H9 (cell line): Measurements from ENCODE around the gene PGA4. TPM values are rescaled to one million over a fixed set of nuclear protein-coding genes. Genes with fewer than 3 reads are reported as not detected.
"Not testable (repeated sequence)": the region's sequence is repeated elsewhere in the genome, so short reads cannot be mapped to it uniquely, and the experiment has no call there.

Source experiments
- DNase-seq: peaks from one replicate; pipeline ENCODE4 v3.0.0-alpha.2; 2017
- H2AFZ ChIP-seq: one replicate; pipeline ENCODE4 v1.6.1; 2013; ENCODE audit warnings: mild to moderate bottlenecking, low read length, control low read depth, moderate library complexity
- H2AK5ac ChIP-seq: 2 replicates; pipeline ENCODE4 v1.6.1; 2013; ENCODE audit warnings: low read length, control low read depth, mixed read lengths; ENCODE audit not compliant: insufficient read length
- H2BK120ac ChIP-seq: one replicate; pipeline ENCODE4 v1.6.1; 2013; ENCODE audit warnings: low read depth, mild to moderate bottlenecking, low read length, control low read depth, inconsistent platforms; ENCODE audit not compliant: poor library complexity, severe bottlenecking
- H2BK12ac ChIP-seq: 2 replicates; pipeline ENCODE4 v1.6.1; 2013; ENCODE audit warnings: low read length, control low read depth, mixed read lengths, low read depth; ENCODE audit not compliant: insufficient read length
- H2BK15ac ChIP-seq: 2 replicates; pipeline ENCODE4 v1.6.1; 2013; ENCODE audit warnings: low read depth, low read length, control low read depth
- H2BK20ac ChIP-seq: one replicate; pipeline ENCODE4 v1.6.1; 2013; ENCODE audit warnings: low read depth, mild to moderate bottlenecking, low read length, control low read depth, inconsistent platforms; ENCODE audit not compliant: poor library complexity, severe bottlenecking
- H2BK5ac ChIP-seq: 2 replicates; pipeline ENCODE4 v1.6.1; 2013; ENCODE audit warnings: low read length, control low read depth, mixed read lengths; ENCODE audit not compliant: insufficient read length
- H3K14ac ChIP-seq: 2 replicates; pipeline ENCODE4 v1.6.1; 2013; ENCODE audit warnings: low read length, control low read depth; ENCODE audit not compliant: insufficient read depth
- H3K18ac ChIP-seq: 2 replicates; pipeline ENCODE4 v1.6.1; 2013; ENCODE audit warnings: low read depth, mild to moderate bottlenecking, mixed read lengths, low read length, control low read depth; ENCODE audit not compliant: insufficient read length
- H3K23ac ChIP-seq: 2 replicates; pipeline ENCODE4 v1.6.1; 2013; ENCODE audit warnings: low read length, control low read depth, mixed read lengths, low read depth; ENCODE audit not compliant: insufficient read length
- H3K23me2 ChIP-seq: 2 replicates; pipeline ENCODE4 v1.6.1; 2013; ENCODE audit warnings: low read depth, mild to moderate bottlenecking, mixed read lengths, low read length, control low read depth; ENCODE audit not compliant: insufficient read length, poor library complexity, severe bottlenecking
- H3K27ac ChIP-seq: 2 replicates; pipeline ENCODE4 v1.5.1; 2013; ENCODE audit warnings: low read length, control low read depth, mixed read lengths, low read depth; ENCODE audit not compliant: insufficient read length
- H3K27me3 ChIP-seq: 2 replicates; pipeline ENCODE4 v1.6.1; 2013; ENCODE audit warnings: low read length, control low read depth, inconsistent platforms; ENCODE audit not compliant: insufficient read depth
- H3K4ac ChIP-seq: 2 replicates; pipeline ENCODE4 v1.6.1; 2013; ENCODE audit warnings: low read depth, mild to moderate bottlenecking, control low read depth, inconsistent platforms, low read length, moderate library complexity
- H3K4me1 ChIP-seq: 2 replicates; pipeline ENCODE4 v1.6.1; 2013; ENCODE audit warnings: low read length, control low read depth, inconsistent platforms; ENCODE audit not compliant: insufficient read depth
- H3K4me2 ChIP-seq: 2 replicates; pipeline ENCODE4 v1.6.1; 2013; ENCODE audit warnings: low read length, control low read depth, mixed read lengths; ENCODE audit not compliant: insufficient read length, insufficient read depth
- H3K56ac ChIP-seq: 2 replicates; pipeline ENCODE4 v1.6.1; 2013; ENCODE audit warnings: low read depth, mild to moderate bottlenecking, mixed read lengths, low read length, control low read depth; ENCODE audit not compliant: insufficient read length
- H3K79me1 ChIP-seq: 2 replicates; pipeline ENCODE4 v1.6.1; 2013; ENCODE audit warnings: low read depth, mild to moderate bottlenecking, moderate library complexity, low read length, control low read depth, inconsistent platforms; ENCODE audit not compliant: insufficient read depth, poor library complexity, severe bottlenecking
- H3K79me2 ChIP-seq: 2 replicates; pipeline ENCODE4 v1.6.1; 2013; ENCODE audit warnings: low read length, control low read depth, inconsistent platforms; ENCODE audit not compliant: insufficient read depth
- H3K9ac ChIP-seq: 2 replicates; pipeline ENCODE4 v1.6.1; 2013; ENCODE audit warnings: low read length, control low read depth, mixed read lengths; ENCODE audit not compliant: insufficient read length; ENCODE audit errors: extremely low read depth
- H3K9me3 ChIP-seq: one replicate; pipeline ENCODE4 v1.6.1; 2013; ENCODE audit warnings: low read depth, low read length, inconsistent platforms; ENCODE audit not compliant: control insufficient read depth
- H3T11ph ChIP-seq: one replicate; pipeline ENCODE4 v1.6.1; 2013; ENCODE audit warnings: mild to moderate bottlenecking, low read length, control low read depth, inconsistent platforms
- H4K20me1 ChIP-seq: one replicate; pipeline ENCODE4 v1.6.1; 2013; ENCODE audit not compliant: control insufficient read depth, insufficient read length, insufficient read depth
- H4K5ac ChIP-seq: 2 replicates; pipeline ENCODE4 v1.6.1; 2013; ENCODE audit warnings: low read depth, mild to moderate bottlenecking, mixed read lengths, low read length, control low read depth; ENCODE audit not compliant: insufficient read length
- H4K8ac ChIP-seq: replicated peaks from 2 replicates; pipeline ENCODE4 v1.6.1; 2013; ENCODE audit warnings: low read length, control low read depth, mixed read lengths, low read depth; ENCODE audit not compliant: insufficient read length
- H4K91ac ChIP-seq: 2 replicates; pipeline ENCODE4 v1.6.1; 2013; ENCODE audit warnings: low read depth, mild to moderate bottlenecking, moderate library complexity, mixed read lengths, low read length, control low read depth; ENCODE audit not compliant: insufficient read length
- H3K27ac Mint-ChIP-seq, 3 experiments: 2 replicates in 2 of 3; 3 replicates in 1 of 3; pipeline ENCODE4 v1.8.0; 2020 to 2021; ENCODE audit warnings: mixed read lengths in 3 of 3, mild to moderate bottlenecking in 1 of 3, moderate library complexity in 1 of 3
- H3K27me3 Mint-ChIP-seq: 2 replicates; pipeline ENCODE4 v1.8.0; 2021; ENCODE audit warnings: low read depth, mild to moderate bottlenecking, moderate library complexity, mixed read lengths
- H3K36me3 Mint-ChIP-seq, 3 experiments: 2 replicates in 2 of 3; 3 replicates in 1 of 3; pipeline ENCODE4 v1.8.0; 2020 to 2021; ENCODE audit warnings: low read depth in 3 of 3, mixed read lengths in 3 of 3; ENCODE audit not compliant: insufficient read depth in 1 of 3
- H3K4me1 Mint-ChIP-seq, 2 experiments: 2 replicates each; pipeline ENCODE4 v1.8.0; 2020; ENCODE audit warnings: mixed read lengths in 2 of 2
- H3K4me3 Mint-ChIP-seq, 2 experiments: 2 replicates in 1 of 2; 3 replicates in 1 of 2; pipeline ENCODE4 v1.8.0; 2020 to 2021; ENCODE audit warnings: mild to moderate bottlenecking in 2 of 2, mixed read lengths in 2 of 2, moderate library complexity in 1 of 2
- H3K9me3 Mint-ChIP-seq, 2 experiments: 2 replicates in 1 of 2; 3 replicates in 1 of 2; pipeline ENCODE4 v1.8.0; 2020; ENCODE audit warnings: mild to moderate bottlenecking in 2 of 2, mixed read lengths in 2 of 2, moderate library complexity in 1 of 2
- WGBS: extraction: QIAGEN DNeasy Blood & Tissue Kit; methylation state at CpG from one replicate; pipeline ENCODE4 v1.1.7; 2013; ENCODE audit warnings: missing lambda C conversion rate, low lambda C conversion rate, mixed read lengths; ENCODE audit not compliant: insufficient read length; ENCODE audit errors: extremely low coverage; 5-methylcytosine and 5-hydroxymethylcytosine counted together
- total RNA-seq: library from RNA; stranded (reverse); gene quantifications from 2 replicates; pipeline ENCODE4 v1.2.1, GENCODE V29; 2021

Gene PGA4
- total RNA-seq, 1 experiment from 2014 or later = not detected

- H3K23me2 ChIP-seq, H3K27me3 ChIP-seq, H2BK120ac ChIP-seq, H2BK5ac ChIP-seq, H3K56ac ChIP-seq, H3K36me3 Mint-ChIP-seq, H2BK15ac ChIP-seq, H3K27ac ChIP-seq, H3K4ac ChIP-seq, H3K4me2 ChIP-seq, H3K27me3 Mint-ChIP-seq, H3K18ac ChIP-seq, H3K79me1 ChIP-seq, H3K9me3 Mint-ChIP-seq, H3K14ac ChIP-seq, H2BK12ac ChIP-seq, H4K8ac ChIP-seq, H3K23ac ChIP-seq, DNase-seq, H3T11ph ChIP-seq, H2AFZ ChIP-seq, H4K5ac ChIP-seq, H3K4me3 Mint-ChIP-seq, H4K91ac ChIP-seq, H3K79me2 ChIP-seq, H3K9ac ChIP-seq, H4K20me1 ChIP-seq, H2AK5ac ChIP-seq, H3K4me1 ChIP-seq, H2BK20ac ChIP-seq, H3K9me3 ChIP-seq, H3K27ac Mint-ChIP-seq, H3K4me1 Mint-ChIP-seq: not testable (repeated sequence)
- WGBS = no CpG with 5 or more reads among the region's 20 CpGs
Measured at GRCh38 chr11:61250796-61251765, 28.9 kb downstream of the PGA4 start.

GRCh38 chr11:61252332-61252731, 30.2 kb downstream of the PGA4 start:
- not testable (repeated sequence) for H3K4me2 ChIP-seq, H3K27ac ChIP-seq, H3K4me1 ChIP-seq, H3K9me3 ChIP-seq, H3K9ac ChIP-seq, H4K8ac ChIP-seq, H3K23ac ChIP-seq, H2BK12ac ChIP-seq, H3K27me3 ChIP-seq, H3K56ac ChIP-seq, H3K23me2 ChIP-seq, H3K18ac ChIP-seq, H2BK20ac ChIP-seq, H3K4ac ChIP-seq, H3K14ac ChIP-seq, H3K79me1 ChIP-seq, H2BK120ac ChIP-seq, H3K36me3 Mint-ChIP-seq, H3K79me2 ChIP-seq, H2BK15ac ChIP-seq, H3K4me1 Mint-ChIP-seq, H2BK5ac ChIP-seq, H3K27ac Mint-ChIP-seq, H3K9me3 Mint-ChIP-seq, H4K5ac ChIP-seq, H3T11ph ChIP-seq, H2AFZ ChIP-seq, DNase-seq, H4K20me1 ChIP-seq, H3K4me3 Mint-ChIP-seq, H3K27me3 Mint-ChIP-seq, H2AK5ac ChIP-seq, H4K91ac ChIP-seq
- no CpG with 5 or more reads among the region's 1 CpG for WGBS
